NCI-H82 (cell line): Measurements from ENCODE around the gene FEV.

ENCODE experiments used
- DNase-seq: peaks from one replicate; lab custom pipeline; 2025; lab: John Stamatoyannopoulos, UW

FEV gene

GRCh38 chr2:218985021-218985324, at the start of gene FEV:
FEV (minus strand) TSS chr2:218985184; CDS start chr2:218985075, 109 bp downstream.
- no peak for DNase-seq

DNA sequence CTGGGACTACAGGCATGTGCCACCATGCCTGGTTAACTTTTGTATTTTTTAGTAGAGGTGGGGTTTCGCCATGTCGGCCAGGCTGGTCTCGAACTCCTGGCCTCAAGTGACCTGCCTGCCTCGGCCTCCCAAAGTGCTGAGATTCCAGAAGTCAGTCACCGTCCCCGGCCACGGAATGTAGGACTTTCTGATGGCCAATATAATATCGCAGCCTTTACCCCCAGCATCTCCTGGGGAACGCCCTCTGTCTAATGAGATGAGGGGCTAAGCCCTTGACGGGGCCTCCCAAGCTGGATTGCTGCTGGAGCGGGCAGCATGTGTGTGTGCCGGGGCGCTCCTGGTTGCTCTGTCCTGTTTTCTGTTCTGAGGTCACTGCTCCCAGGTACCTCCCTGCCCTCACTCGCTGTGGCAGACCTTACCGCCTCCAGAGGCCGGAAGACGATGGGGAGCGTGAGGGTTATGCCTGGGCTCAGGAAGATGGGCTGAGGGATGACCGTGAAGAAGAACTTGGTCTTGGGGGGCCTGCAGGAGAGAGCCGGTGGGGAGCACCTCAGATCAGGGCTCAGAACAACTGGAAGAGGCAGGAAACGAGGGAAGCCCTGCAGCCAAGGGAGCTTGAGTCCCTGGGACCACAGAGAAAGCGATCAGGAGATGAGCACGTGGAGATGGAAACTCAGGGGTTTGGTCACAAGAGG, 47.2 kb upstream of the FEV start:
- DNase-seq = peak; percentile 89

GRCh38 chr2:219031005-219031738, 46.2 kb upstream of the FEV start:
- DNase-seq = no peak

DNA sequence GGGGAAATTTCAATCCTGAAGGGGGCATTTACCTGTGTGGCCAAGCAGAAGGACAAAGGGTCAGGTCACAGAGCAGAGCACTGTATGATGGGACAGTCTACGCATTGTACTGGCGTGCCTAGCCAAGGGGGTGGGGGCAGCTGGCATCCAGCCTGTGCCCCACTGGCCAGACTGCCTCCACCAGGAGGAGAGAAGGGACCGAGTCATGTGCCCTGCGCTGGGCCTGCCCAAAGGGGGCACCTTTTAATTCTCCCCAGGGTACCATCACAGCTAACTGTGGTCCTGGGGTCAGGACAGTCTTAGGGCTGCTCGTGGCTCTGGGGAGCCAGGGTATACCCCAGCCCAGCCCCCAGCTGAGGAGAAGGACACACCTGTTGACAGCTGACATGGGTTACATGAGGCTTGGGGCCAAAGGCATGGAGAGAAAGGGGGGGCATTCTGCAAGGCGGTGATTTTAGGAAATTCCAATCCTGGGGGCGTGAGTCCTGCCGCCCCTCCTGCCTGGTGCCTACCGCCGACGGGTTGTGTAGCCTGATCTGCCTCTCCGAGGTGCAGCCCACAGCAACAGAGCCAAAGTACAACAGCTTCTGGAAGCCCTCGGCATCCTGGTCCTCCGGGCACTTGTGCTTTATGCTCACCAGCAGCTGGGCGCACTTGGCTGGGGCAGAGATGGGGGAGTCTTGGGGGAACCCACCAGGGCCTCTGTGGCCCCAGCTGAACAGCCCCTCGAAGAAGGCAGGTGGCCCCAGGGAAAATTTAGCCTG, 45.4 kb upstream of the FEV start:
- no peak for DNase-seq

GRCh38 chr2:219029829-219030165, 44.8 kb upstream of the FEV start:
- peak; percentile 91 for DNase-seq

- DNase-seq = no peak
Measured at GRCh38 chr2:219028996-219029828, 44.2 kb upstream of the FEV start.

DNA sequence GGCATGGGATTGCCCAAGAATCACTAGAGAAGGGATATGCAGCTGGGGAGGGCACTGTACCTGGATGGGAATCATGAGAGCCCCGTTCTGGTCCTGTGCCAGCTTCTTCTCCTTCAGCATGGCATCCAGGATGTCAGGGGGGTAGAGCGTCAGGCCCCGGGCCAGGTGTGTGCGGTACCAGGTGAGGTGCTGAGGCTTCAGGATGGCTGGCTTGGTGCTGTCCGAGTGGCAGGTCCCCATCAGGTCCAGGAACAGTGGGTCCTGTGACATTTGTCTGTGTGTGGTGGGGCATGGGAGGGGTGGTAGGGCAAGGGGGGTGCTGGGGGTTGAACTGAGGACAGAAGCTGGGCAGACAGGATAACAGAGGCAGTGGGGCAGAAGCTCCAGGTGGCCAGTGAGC, 43.2 kb upstream of the FEV start:
- DNase-seq = no peak

GRCh38 chr2:219027511-219028055, 42.6 kb upstream of the FEV start:
- no peak for DNase-seq

DNA sequence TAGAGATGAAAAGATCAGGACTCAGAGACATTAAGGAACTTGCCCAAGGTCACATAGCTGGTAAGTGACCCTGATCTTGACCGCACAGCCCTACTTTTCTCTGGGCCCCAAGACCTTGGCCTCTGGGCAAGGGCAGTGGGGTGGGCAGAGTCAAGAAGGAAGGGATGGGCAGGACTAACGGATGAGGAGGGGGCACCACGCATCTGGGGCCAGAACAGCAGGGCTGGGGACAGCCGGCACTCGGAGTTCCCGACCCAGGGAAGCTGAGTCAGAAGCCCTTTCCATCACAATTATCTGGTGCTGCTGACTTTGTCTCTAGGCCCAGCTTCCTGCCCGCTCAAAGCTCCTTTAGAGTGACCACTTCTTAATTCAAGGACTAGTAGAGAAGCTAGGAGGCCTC, 42.0 kb upstream of the FEV start:
- no peak for DNase-seq

GRCh38 chr2:219025637-219026585, 40.9 kb upstream of the FEV start:
- no peak for DNase-seq

DNA sequence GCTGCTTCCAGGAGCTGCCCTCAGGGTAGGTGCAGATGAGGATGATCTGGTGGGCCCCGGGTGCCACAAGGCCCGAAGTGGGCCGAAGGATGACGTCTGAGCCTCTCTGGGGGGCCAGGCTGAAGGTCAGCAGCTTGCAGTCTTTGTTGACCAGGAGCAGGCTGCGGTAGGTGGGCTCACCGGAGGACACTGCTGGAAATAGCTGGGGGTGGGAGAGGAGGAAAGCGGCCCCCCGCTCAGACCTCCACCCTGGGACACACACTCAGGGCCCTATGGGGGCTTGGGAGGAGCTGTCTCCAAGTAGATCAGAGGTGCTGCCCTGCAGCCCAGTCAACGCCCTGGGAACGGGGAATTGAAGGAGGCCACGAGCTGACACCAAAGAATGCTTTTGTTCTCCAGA, 39.1 kb upstream of the FEV start:
- DNase-seq = no peak

GRCh38 chr2:219023045-219023605, 38.1 kb upstream of the FEV start:
- no peak for DNase-seq

GRCh38 chr2:219022616-219023015, 37.6 kb upstream of the FEV start:
- DNase-seq = no peak

GRCh38 chr2:219022041-219022440, 37.1 kb upstream of the FEV start:
- no peak for DNase-seq

GRCh38 chr2:219021591-219021990, 36.6 kb upstream of the FEV start:
- no peak for DNase-seq

- no peak for DNase-seq
Measured at GRCh38 chr2:219020604-219021365, 35.8 kb upstream of the FEV start.

DNA sequence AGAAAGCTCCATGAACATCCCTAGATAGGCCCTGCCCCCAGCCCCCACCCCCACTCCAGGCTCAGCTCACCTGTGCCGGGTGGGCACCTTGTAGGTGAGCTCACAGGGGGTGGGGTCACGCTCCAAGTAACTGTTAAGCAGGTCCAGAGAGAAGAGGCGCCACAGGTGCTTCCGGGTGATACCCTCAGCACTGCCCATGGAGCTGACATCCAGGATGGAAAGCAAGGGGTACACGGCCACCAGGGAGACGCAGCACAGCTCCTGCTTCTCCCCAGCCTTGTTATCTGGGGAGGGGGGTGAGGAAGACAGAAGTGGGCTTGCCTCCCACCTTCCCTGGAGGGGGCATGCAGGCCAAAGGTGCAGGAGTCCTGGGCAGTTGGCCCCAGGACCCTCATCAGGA, 34.5 kb upstream of the FEV start:
- no peak for DNase-seq

GRCh38 chr2:219018726-219019125, 33.7 kb upstream of the FEV start:
- no peak for DNase-seq

GRCh38 chr2:219018286-219018685, 33.3 kb upstream of the FEV start:
- DNase-seq = no peak
